HCT116 (cell line): ENCODE results near the gene NDUFS6. TPM values are rescaled to one million over a fixed set of nuclear protein-coding genes. Genes with fewer than 3 reads are reported as not detected.

Experiments used
- ATAC-seq: fragments of 200-7000 bp; cut with Tn5 transposase; 2 replicates; pipeline ENCODE4 v1.9.1; 2020; ENCODE audit warnings: mild to moderate bottlenecking, moderate library complexity
- BruUV-seq: library from RNA; stranded (reverse); fragments of 400-500 nt; replicated peaks from 2 replicates; lab custom pipeline; 2021; lab: Mats Ljungman, UMichigan
- CTCF ChIA-PET: fragments of 300-600 bp; sonication (Branson Sonifier 250); formaldehyde crosslinking; loops from one replicate; lab custom pipeline; 2021; ENCODE audit warnings: antibody characterized with exemption; lab: Charles Lee
- POLR2A ChIA-PET: fragments of 300-600, 350-600 bp; sonication (Branson Sonifier 250); formaldehyde crosslinking; loops from one replicate; lab custom pipeline; 2021; ENCODE audit warnings: antibody characterized with exemption; lab: Charles Lee
- RAD21 ChIA-PET, 2 experiments: fragments of 300-600 bp; sonication (Branson Sonifier 250); formaldehyde crosslinking; loops; one replicate each; lab custom pipeline; 2023; ENCODE audit warnings: low total read pairs in 2 of 2; ENCODE audit not compliant: uncharacterized antibody in 2 of 2, unreplicated experiment in 2 of 2, low non-redundant PET in 1 of 2; lab: Charles Lee
- DNase-seq: peaks from one replicate; pipeline ENCODE4 v3.0.0-alpha.2; 2010; ENCODE audit warnings: low read depth, low spot score
- H2AFZ ChIP-seq: fragments of 200-600 bp; shearing (Covaris generic), sonication (generic); 2 replicates; pipeline ENCODE4 v1.6.1; 2017; ENCODE audit warnings: low read depth, mixed run types, mixed read lengths, antibody characterized with exemption, low read length; ENCODE audit not compliant: poor library complexity, severe bottlenecking
- H3K27ac ChIP-seq: 2 replicates; pipeline ENCODE4 v1.5.1; 2012; ENCODE audit warnings: low read depth, low read length
- H3K27me3 ChIP-seq: fragments of 200-600 bp; sonication (generic); 2 replicates; pipeline ENCODE4 v1.6.1; 2016; ENCODE audit warnings: mixed run types, low read length, mixed read lengths; ENCODE audit not compliant: insufficient read depth
- H3K36me3 ChIP-seq, 2 experiments: fragments of 200-500 bp in 1 of 2; fragments of 200-600 bp in 1 of 2; sonication (Bioruptor generic) in 1 of 2; sonication (generic) in 1 of 2; 2 replicates each; pipeline versions ENCODE4 v1.5.1 to v1.6.1; 2014 to 2016; ENCODE audit warnings: low read length in 2 of 2, inconsistent platforms in 1 of 2, mixed read lengths in 1 of 2, mixed run types in 1 of 2; ENCODE audit not compliant: insufficient read depth in 2 of 2, control insufficient read depth in 1 of 2
- H3K4me1 ChIP-seq, 2 experiments: fragments of 200-600 bp in 1 of 2; sonication (generic) in 1 of 2; 2 replicates each; pipeline versions ENCODE4 v1.5.1 to v1.6.1; 2012 to 2017; ENCODE audit warnings: low read length in 2 of 2, inconsistent platforms in 1 of 2, mild to moderate bottlenecking in 1 of 2, mixed read lengths in 1 of 2, mixed run types in 1 of 2, moderate library complexity in 1 of 2; ENCODE audit not compliant: insufficient read depth in 2 of 2, control insufficient read depth in 1 of 2
- H3K4me2 ChIP-seq: fragments of 200-600 bp; sonication (generic); 2 replicates; pipeline ENCODE4 v1.6.1; 2017; ENCODE audit warnings: mixed run types, low read length, mixed read lengths
- H3K4me3 ChIP-seq, 2 experiments: fragments of 200-600 bp in 1 of 2; sonication (generic) in 1 of 2; replicated peaks in 1 of 2; 2 replicates each; pipeline ENCODE4 v1.5.1; 2011 to 2016; ENCODE audit warnings: low read length in 2 of 2, control low read depth in 1 of 2, low read depth in 1 of 2, mild to moderate bottlenecking in 1 of 2, mixed read lengths in 1 of 2, mixed run types in 1 of 2
- H3K79me2 ChIP-seq: fragments of 200-600 bp; sonication (generic); 2 replicates; pipeline ENCODE4 v1.6.1; 2017; ENCODE audit warnings: mild to moderate bottlenecking, mixed run types, low read length, moderate library complexity, mixed read lengths; ENCODE audit not compliant: insufficient read depth
- H3K9ac ChIP-seq: fragments of 200-600 bp; sonication (generic); 2 replicates; pipeline ENCODE4 v1.6.1; 2016; ENCODE audit warnings: low read length, mixed read lengths
- H3K9me2 ChIP-seq: fragments of 200-600 bp; sonication (generic), shearing (Covaris generic); 2 replicates; pipeline ENCODE4 v1.6.1; 2017; ENCODE audit warnings: mixed run types, mild to moderate bottlenecking, moderate library complexity; ENCODE audit not compliant: insufficient read depth
- H3K9me3 ChIP-seq, 2 experiments: fragments of 200-500 bp in 1 of 2; fragments of 200-600 bp in 1 of 2; sonication (Bioruptor generic) in 1 of 2; sonication (generic) in 1 of 2; 2 replicates each; pipeline ENCODE4 v1.6.1; 2014 to 2017; ENCODE audit warnings: low read length in 2 of 2, mixed read lengths in 2 of 2, inconsistent platforms in 1 of 2, low read depth in 1 of 2, mild to moderate bottlenecking in 1 of 2, mixed run types in 1 of 2, moderate library complexity in 1 of 2; ENCODE audit not compliant: control insufficient read depth in 1 of 2, insufficient read depth in 1 of 2
- H4K20me1 ChIP-seq: fragments of 200-600 bp; sonication (generic), shearing (Covaris generic); 2 replicates; pipeline ENCODE4 v1.6.1; 2017; ENCODE audit warnings: mixed run types, mild to moderate bottlenecking, moderate library complexity; ENCODE audit not compliant: insufficient read depth
- ATF3 ChIP-seq: IDR thresholded peaks from 2 replicates; pipeline ENCODE4 v1.6.1; 2012
- CBX3 ChIP-seq: IDR thresholded peaks from 2 replicates; pipeline ENCODE4 v1.6.1; 2012; ENCODE audit warnings: low read depth
- CTCF ChIP-seq, 3 experiments: fragments of 200-600 bp in 1 of 3; sonication (generic) in 1 of 3; IDR thresholded peaks in 2 of 3; conservative IDR thresholded peaks in 1 of 3; 2 replicates each; pipeline ENCODE4 v1.5.1; 2012 to 2017; ENCODE audit warnings: low read depth in 2 of 3, low read length in 2 of 3, antibody characterized with exemption in 1 of 3, borderline replicate concordance in 1 of 3, control low read depth in 1 of 3, mild to moderate bottlenecking in 1 of 3, mixed read lengths in 1 of 3, mixed run types in 1 of 3, moderate library complexity in 1 of 3; ENCODE audit not compliant: insufficient read depth in 1 of 3
- ELF1 ChIP-seq: IDR thresholded peaks from 2 replicates; pipeline ENCODE4 v1.6.1; 2012; ENCODE audit warnings: low read depth, borderline replicate concordance
- EZH2 ChIP-seq: fragments of 200-600 bp; sonication (generic); IDR thresholded peaks from 2 replicates; pipeline ENCODE4 v1.6.1; 2017; ENCODE audit warnings: antibody characterized with exemption, mixed run types
- EZH2phosphoT487 ChIP-seq: fragments of 200-600 bp; IDR thresholded peaks from 2 replicates; pipeline ENCODE4 v1.6.1; 2018; ENCODE audit warnings: antibody characterized with exemption, borderline replicate concordance
- FOSL1 ChIP-seq: IDR thresholded peaks from 2 replicates; pipeline ENCODE4 v1.6.1; 2012; ENCODE audit warnings: low read depth
- JUND ChIP-seq: IDR thresholded peaks from 2 replicates; pipeline ENCODE4 v1.6.1; 2012
- POLR2A ChIP-seq: IDR thresholded peaks from 2 replicates; pipeline ENCODE4 v1.7.0; 2011; ENCODE audit warnings: borderline replicate concordance; ENCODE audit not compliant: insufficient read depth, insufficient read length; ENCODE audit errors: extremely low read depth
- POLR2AphosphoS5 ChIP-seq: IDR thresholded peaks from 2 replicates; pipeline ENCODE4 v1.6.1; 2011; ENCODE audit warnings: mild to moderate bottlenecking, low read depth, low read length, moderate library complexity
- SIN3A ChIP-seq: IDR thresholded peaks from 2 replicates; pipeline ENCODE4 v1.6.1; 2012; ENCODE audit warnings: low read depth
- TCF7L2 ChIP-seq: IDR thresholded peaks from 2 replicates; pipeline ENCODE4 v1.7.0; 2011; ENCODE audit warnings: borderline replicate concordance, inconsistent platforms; ENCODE audit not compliant: insufficient read depth, insufficient read length; ENCODE audit errors: extremely low read depth
- YY1 ChIP-seq: IDR thresholded peaks from 2 replicates; pipeline ENCODE4 v1.6.1; 2011; ENCODE audit warnings: low read length, low read depth, moderate library complexity, mild to moderate bottlenecking; ENCODE audit not compliant: insufficient replicate concordance; ENCODE audit errors: extremely low read depth
- ZBTB33 ChIP-seq: IDR thresholded peaks from 2 replicates; pipeline ENCODE4 v1.6.1; 2011; ENCODE audit warnings: mild to moderate bottlenecking, low read length, moderate library complexity; ENCODE audit not compliant: insufficient replicate concordance; ENCODE audit errors: extremely low read depth
- ZFX ChIP-seq: fragments of 450-650 bp; IDR thresholded peaks from 2 replicates; pipeline ENCODE4 v1.6.1; 2017
- intact Hi-C: fragments of 100-400 bp; cut with micrococcal nuclease; formaldehyde crosslinking; loops from 2 replicates; pipeline ENCODE4 v1.10.0; 2022
- total RNA-seq: library from RNA; stranded (reverse); gene quantifications from one replicate; pipeline ENCODE4 v1.2.1, GENCODE V29; 2021; ENCODE audit not compliant: unreplicated experiment

NDUFS6 gene
- total RNA-seq, 1 experiment from 2014 or later: 43.8 TPM

- no peaks in the 10 kb centered on the region for H3K27me3 ChIP-seq
- POLR2A ChIA-PET: no interaction called here
Measured at GRCh38 chr5:1762121-1762882, 38.9 kb upstream of the NDUFS6 start.

More at GRCh38 chr5:1762121-1762882, 38.9 kb upstream of the NDUFS6 start:
- H3K36me3 ChIP-seq: no peaks in the 10 kb centered on the region
- intact Hi-C loops: loop anchor here (2.0 kb wide), 1 partner anchor 388 kb away; no protein-coding TSS in a partner anchor
- no peaks in the 10 kb centered on the region for H3K9me3 ChIP-seq
- ChIA-PET CTCF (interaction anchor here (1.6 to 1.8 kb wide), 2 partner anchors 275 to 278 kb away, joined by 4 to 7 read pairs; no protein-coding TSS in a partner anchor), RAD21 (interaction anchor here in 1 of 2 experiments (0.7 kb wide), 1 partner anchor 204 kb away, joined by 3 read pairs; no protein-coding TSS in a partner anchor)
- H3K9ac ChIP-seq: no peak overlapping the region
- no peak overlapping the region for H3K4me2 ChIP-seq
- TF ChIP-seq TCF7L2 (no peak), SIN3A (no peak), FOSL1 (no peak), POLR2A (no peak), CTCF (IDR thresholded peaks at IDR 0.05 in 2 of 3, conservative IDR thresholded peaks at IDR 0.05 in 1 of 3; ENCODE audit: borderline replicate concordance in 1 of 3, insufficient read depth in 1 of 3, low read depth in 2 of 3, low read length in 2 of 3) (no peak), ZBTB33 (no peak), JUND (no peak), EZH2 (no peak), ELF1 (no peak), YY1 (no peak), CBX3 (no peak), ATF3 (no peak), EZH2phosphoT487 (no peak), POLR2AphosphoS5 (no peak), ZFX (no peak)
- H3K9me2 ChIP-seq: no peaks in the 10 kb centered on the region
- no peaks in the 10 kb centered on the region for H4K20me1 ChIP-seq
- no peak overlapping the region for H3K4me3 ChIP-seq
- BruUV-seq: no TSS peak
- ATAC-seq (no peak), DNase-seq (no peak)
- H2AFZ ChIP-seq: no peak overlapping the region
- H3K4me1 ChIP-seq: no peaks in the 10 kb centered on the region
- no peaks in the 10 kb centered on the region for H3K79me2 ChIP-seq
- H3K27ac ChIP-seq: no peak overlapping the region
